ENCODE measurements around the gene REN. TPM values are rescaled to one million over a fixed set of nuclear protein-coding genes. Genes with fewer than 3 reads are reported as not detected.

REN gene
- total RNA-seq, 1 donor from 2014 or later, result not detected

- intact Hi-C loops (cut with DNase I), result no loop called here
Measured at GRCh38 chr1:204201348-204202040, 35.4 kb upstream of the REN start.

GRCh38 chr1:204199579-204199978 lies 33.4 kb upstream of the REN start:
- H3K4me1 ChIP-seq, result no peaks in the 10 kb centered on the region
- H3K27me3 ChIP-seq, result no peaks in the 10 kb centered on the region
- H3K36me3 ChIP-seq, result no peaks in the 10 kb centered on the region
- H3K27ac ChIP-seq, result no peak overlapping the region
- intact Hi-C loops (cut with DNase I), result no loop called here
- H3K4me3 ChIP-seq, result no peak overlapping the region
- TF ChIP-seq CTCF (IDR thresholded peaks at IDR 0.05), result no peak
- no peaks in the 10 kb centered on the region for H3K9me3 ChIP-seq
- no peak for DNase-seq (ENCODE audit: low spot score in 2 of 2)

More at GRCh38 chr1:204201348-204202040, 35.4 kb upstream of the REN start:
- no peaks in the 10 kb centered on the region for H3K9me3 ChIP-seq
- H3K4me3 ChIP-seq, result no peak overlapping the region
- no peaks in the 10 kb centered on the region for H3K4me1 ChIP-seq
- no peak overlapping the region for H3K27ac ChIP-seq
- TF ChIP-seq CTCF (IDR thresholded peaks at IDR 0.05), result no peak
- DNase-seq (ENCODE audit: low spot score in 2 of 2), result no peak
- no peaks in the 10 kb centered on the region for H3K36me3 ChIP-seq
- H3K27me3 ChIP-seq, result no peaks in the 10 kb centered on the region

- intact Hi-C loops (cut with DNase I), result no loop called here
- Histone ChIP-seq H3K27ac (no peak overlapping the region), H3K27me3 (no peaks in the 10 kb centered on the region)
Measured at GRCh38 chr1:204198348-204199340, 32.5 kb upstream of the REN start.

GRCh38 chr1:204197068-204197467 lies 30.9 kb upstream of the REN start:
- Histone ChIP-seq H3K36me3 (no peaks in the 10 kb centered on the region), H3K4me1 (no peaks in the 10 kb centered on the region), H3K9me3 (no peaks in the 10 kb centered on the region), H3K27ac (no peak overlapping the region), H3K27me3 (no peaks in the 10 kb centered on the region), H3K4me3 (no peak overlapping the region)
- intact Hi-C loops (cut with DNase I), result no loop called here
- no peak for TF ChIP-seq CTCF (IDR thresholded peaks at IDR 0.05)
- no peak for DNase-seq (ENCODE audit: low spot score in 2 of 2)

More at GRCh38 chr1:204198348-204199340, 32.5 kb upstream of the REN start:
- no peak for TF ChIP-seq CTCF (IDR thresholded peaks at IDR 0.05)
- no peaks in the 10 kb centered on the region for H3K4me1 ChIP-seq
- H3K36me3 ChIP-seq, result no peaks in the 10 kb centered on the region
- DNase-seq (ENCODE audit: low spot score in 2 of 2), result no peak
- H3K4me3 ChIP-seq, result no peak overlapping the region
- no peaks in the 10 kb centered on the region for H3K9me3 ChIP-seq

GRCh38 chr1:204196068-204196795 lies 30.1 kb upstream of the REN start, which contains the start of gene KISS1:
TSS of gene KISS1 (minus strand) at chr1:204196491. CDS start at chr1:204192876, 3,615 bp downstream.
- Histone ChIP-seq H3K4me1 (no peaks in the 10 kb centered on the region), H3K27me3 (no peaks in the 10 kb centered on the region), H3K9me3 (no peaks in the 10 kb centered on the region), H3K27ac (no peak within 1 kb of the TSS), H3K36me3 (no peaks in the 10 kb centered on the region), H3K4me3 (no peak within 1 kb of the TSS)
- no peak for TF ChIP-seq CTCF (IDR thresholded peaks at IDR 0.05)
- intact Hi-C loops (cut with DNase I), result no loop called here
- no peak for DNase-seq (ENCODE audit: low spot score in 2 of 2)
